ENCODE measurements around the gene SLC35G2. TPM values are rescaled to one million over a fixed set of nuclear protein-coding genes. Genes with fewer than 3 reads are reported as not detected.
"Not testable (repeated sequence)": the region's sequence is repeated elsewhere in the genome, so short reads cannot be mapped to it uniquely, and the experiment has no call there.

The SLC35G2 gene
- under 1 TPM in 1 of 2 experiments, not detected in 1; 0.12 TPM for total RNA-seq

- peaks cover 2% of the 10 kb centered on the region for H3K36me3 Mint-ChIP-seq (ENCODE audit: low read depth)
- H3K4me1 Mint-ChIP-seq: peaks cover 20% of the 10 kb centered on the region
- H3K4me3 Mint-ChIP-seq: peak within 1 kb of the TSS; percentile 66
- H3K9me3 Mint-ChIP-seq: peaks cover 4% of the 10 kb centered on the region
- DNase-seq: peak; percentile 19
- H3K27me3 Mint-ChIP-seq: peaks cover 57% of the 10 kb centered on the region
- H3K27ac Mint-ChIP-seq: peak within 1 kb of the TSS; percentile 33
- POLR2A ChIA-PET: no interaction called here
- CTCF ChIA-PET: no interaction called here
Observed at GRCh38 chr3:136818769-136819391, at the start of gene SLC35G2. TSS of gene SLC35G2 (plus strand) at chr3:136819126. CDS start at chr3:136854461, 35,335 bp downstream.

GRCh38 chr3:136772709-136773108 lies 46.2 kb upstream of the SLC35G2 start:
- no peak overlapping the region for H3K4me3 Mint-ChIP-seq
- no peaks in the 10 kb centered on the region for H3K9me3 Mint-ChIP-seq
- H3K36me3 Mint-ChIP-seq (ENCODE audit: low read depth): no peaks in the 10 kb centered on the region
- H3K4me1 Mint-ChIP-seq: no peaks in the 10 kb centered on the region
- DNase-seq: no peak
- CTCF ChIA-PET: interaction anchor here (0.6 to 1.9 kb wide), 3 partner anchors 20 to 388 kb away, joined by 3 to 8 read pairs (median 4); partner anchors contain the start of gene STAG1
- H3K27me3 Mint-ChIP-seq: no peaks in the 10 kb centered on the region
- H3K27ac Mint-ChIP-seq: no peak overlapping the region
- POLR2A ChIA-PET: no interaction called here

- no peaks in the 10 kb centered on the region for H3K4me1 Mint-ChIP-seq
- CTCF ChIA-PET: no interaction called here
- POLR2A ChIA-PET: no interaction called here
- no peak for DNase-seq
- H3K27ac Mint-ChIP-seq: no peak overlapping the region
- no peaks in the 10 kb centered on the region for H3K36me3 Mint-ChIP-seq (ENCODE audit: low read depth)
- no peak overlapping the region for H3K4me3 Mint-ChIP-seq
- no peaks in the 10 kb centered on the region for H3K27me3 Mint-ChIP-seq
- no peaks in the 10 kb centered on the region for H3K9me3 Mint-ChIP-seq
Observed at GRCh38 chr3:136778865-136779264, 40.1 kb upstream of the SLC35G2 start.

GRCh38 chr3:136780741-136781140 lies 38.2 kb upstream of the SLC35G2 start:
- ChIA-PET CTCF (interaction anchor here (2.6 kb wide), 1 partner anchor 28 kb away, joined by 11 read pairs; the partner anchor contains the start of gene STAG1), POLR2A (no interaction called here)
- Mint-ChIP-seq H3K4me1 (no peaks in the 10 kb centered on the region), H3K27ac (no peak overlapping the region), H3K36me3 (ENCODE audit: low read depth) (no peaks in the 10 kb centered on the region), H3K4me3 (no peak overlapping the region), H3K27me3 (no peaks in the 10 kb centered on the region), H3K9me3 (no peaks in the 10 kb centered on the region)
- DNase-seq: no peak

GRCh38 chr3:136783708-136784191 lies 35.2 kb upstream of the SLC35G2 start:
- no peak overlapping the region for H3K4me3 Mint-ChIP-seq
- H3K9me3 Mint-ChIP-seq: no peaks in the 10 kb centered on the region
- H3K4me1 Mint-ChIP-seq: peaks cover 15% of the 10 kb centered on the region
- DNase-seq: no peak
- H3K27ac Mint-ChIP-seq: no peak overlapping the region
- CTCF ChIA-PET: no interaction called here
- H3K36me3 Mint-ChIP-seq (ENCODE audit: low read depth): no peaks in the 10 kb centered on the region
- H3K27me3 Mint-ChIP-seq: no peaks in the 10 kb centered on the region
- POLR2A ChIA-PET: no interaction called here

- ChIA-PET CTCF (interaction anchor here (0.6 to 1.8 kb wide), 2 partner anchors 26 to 35 kb away, joined by 4 to 6 read pairs; partner anchors contain the start of gene STAG1), POLR2A (interaction anchor here (0.5 kb wide), 1 partner anchor 13 kb away, joined by 3 read pairs; no protein-coding TSS in a partner anchor)
- peak; percentile 27 for DNase-seq
- Mint-ChIP-seq H3K36me3 (ENCODE audit: low read depth) (no peaks in the 10 kb centered on the region), H3K27ac (peak overlapping the region; percentile 20), H3K4me1 (peaks cover 15% of the 10 kb centered on the region), H3K27me3 (peaks cover 1% of the 10 kb centered on the region), H3K4me3 (no peak overlapping the region), H3K9me3 (no peaks in the 10 kb centered on the region)
Observed at GRCh38 chr3:136787349-136787748, 31.6 kb upstream of the SLC35G2 start.

- no peak overlapping the region for H3K4me3 Mint-ChIP-seq
- ChIA-PET CTCF (interaction anchor here (0.6 kb wide), 1 partner anchor 26 kb away, joined by 4 read pairs; no protein-coding TSS in a partner anchor), POLR2A (no interaction called here)
- H3K4me1 Mint-ChIP-seq: peaks cover 15% of the 10 kb centered on the region
- no peaks in the 10 kb centered on the region for H3K36me3 Mint-ChIP-seq (ENCODE audit: low read depth)
- H3K9me3 Mint-ChIP-seq: no peaks in the 10 kb centered on the region
- DNase-seq: no peak
- no peak overlapping the region for H3K27ac Mint-ChIP-seq
- H3K27me3 Mint-ChIP-seq: peaks cover 4% of the 10 kb centered on the region
Observed at GRCh38 chr3:136788154-136788553, 30.8 kb upstream of the SLC35G2 start.

GRCh38 chr3:136789976-136790375 lies 28.9 kb upstream of the SLC35G2 start:
- H3K4me3 Mint-ChIP-seq: no peak overlapping the region
- CTCF ChIA-PET: interaction anchor here (1.1 kb wide), 1 partner anchor 224 kb away, joined by 4 read pairs; no protein-coding TSS in a partner anchor

GRCh38 chr3:136790786-136791185 lies 28.1 kb upstream of the SLC35G2 start:
- CTCF ChIA-PET: interaction anchor here (1.0 kb wide), 1 partner anchor 223 kb away, joined by 3 read pairs; no protein-coding TSS in a partner anchor
- POLR2A ChIA-PET: no interaction called here
- H3K4me3 Mint-ChIP-seq: no peak overlapping the region
- H3K9me3 Mint-ChIP-seq: no peaks in the 10 kb centered on the region
- peaks cover 7% of the 10 kb centered on the region for H3K27me3 Mint-ChIP-seq
- peaks cover 15% of the 10 kb centered on the region for H3K4me1 Mint-ChIP-seq
- no peaks in the 10 kb centered on the region for H3K36me3 Mint-ChIP-seq (ENCODE audit: low read depth)
- DNase-seq: no peak
- no peak overlapping the region for H3K27ac Mint-ChIP-seq

More at GRCh38 chr3:136789976-136790375, 28.9 kb upstream of the SLC35G2 start:
- Mint-ChIP-seq H3K27me3 (peaks cover 7% of the 10 kb centered on the region), H3K27ac (no peak overlapping the region), H3K36me3 (ENCODE audit: low read depth) (no peaks in the 10 kb centered on the region), H3K9me3 (no peaks in the 10 kb centered on the region), H3K4me1 (peaks cover 15% of the 10 kb centered on the region)
- POLR2A ChIA-PET: no interaction called here
- no peak for DNase-seq

- peaks cover 7% of the 10 kb centered on the region for H3K27me3 Mint-ChIP-seq
- no peaks in the 10 kb centered on the region for H3K9me3 Mint-ChIP-seq
- H3K4me1 Mint-ChIP-seq: no peaks in the 10 kb centered on the region
- DNase-seq: no peak
- no peak overlapping the region for H3K27ac Mint-ChIP-seq
- no peak overlapping the region for H3K4me3 Mint-ChIP-seq
- ChIA-PET CTCF (interaction anchor here (0.6 to 2.6 kb wide), 5 partner anchors 10 to 590 kb away, joined by 3 to 8 read pairs (median 5); partner anchors contain the start of gene STAG1), POLR2A (no interaction called here)
- H3K36me3 Mint-ChIP-seq (ENCODE audit: low read depth): no peaks in the 10 kb centered on the region
Observed at GRCh38 chr3:136792556-136793330, 26.2 kb upstream of the SLC35G2 start.

GRCh38 chr3:136801146-136801545 lies 17.8 kb upstream of the SLC35G2 start:
- H3K4me3 Mint-ChIP-seq; POLR2A ChIA-PET; DNase-seq; H3K9me3 Mint-ChIP-seq; H3K4me1 Mint-ChIP-seq; H3K36me3 Mint-ChIP-seq (ENCODE audit: low read depth); H3K27me3 Mint-ChIP-seq; H3K27ac Mint-ChIP-seq; CTCF ChIA-PET: not testable (repeated sequence)

- no peak overlapping the region for H3K4me3 Mint-ChIP-seq
- DNase-seq: no peak
- CTCF ChIA-PET: interaction anchor here (0.7 kb wide), 2 partner anchors 10 to 641 kb away, joined by 3 to 5 read pairs; no protein-coding TSS in a partner anchor
- H3K27me3 Mint-ChIP-seq: peaks cover 5% of the 10 kb centered on the region
- H3K9me3 Mint-ChIP-seq: peaks cover 4% of the 10 kb centered on the region
- POLR2A ChIA-PET: interaction anchor here (0.6 kb wide), 1 partner anchor 528 kb away, joined by 4 read pairs; no protein-coding TSS in a partner anchor
- H3K27ac Mint-ChIP-seq: no peak overlapping the region
- no peaks in the 10 kb centered on the region for H3K36me3 Mint-ChIP-seq (ENCODE audit: low read depth)
- peaks cover 2% of the 10 kb centered on the region for H3K4me1 Mint-ChIP-seq
Observed at GRCh38 chr3:136802481-136802996, 16.4 kb upstream of the SLC35G2 start.

GRCh38 chr3:136804141-136804540 lies 14.8 kb upstream of the SLC35G2 start:
- H3K4me1 Mint-ChIP-seq: no peaks in the 10 kb centered on the region

More at GRCh38 chr3:136804141-136804540, 14.8 kb upstream of the SLC35G2 start:
- DNase-seq: no peak
- no peak overlapping the region for H3K27ac Mint-ChIP-seq
- POLR2A ChIA-PET: no interaction called here
- H3K4me3 Mint-ChIP-seq: no peak overlapping the region
- H3K27me3 Mint-ChIP-seq: peaks cover 2% of the 10 kb centered on the region
- H3K36me3 Mint-ChIP-seq (ENCODE audit: low read depth): no peaks in the 10 kb centered on the region
- H3K9me3 Mint-ChIP-seq: peaks cover 4% of the 10 kb centered on the region
- CTCF ChIA-PET: no interaction called here

All from activated CD4-positive, alpha-beta T cell treated with anti-CD3 and anti-CD28 coated beads, Interleukin-2, amount 10 ng/mL, durations not matched to agents 7 days and 5 days (primary cell).